Measurements from ENCODE around the gene LRATD1.

DNA sequence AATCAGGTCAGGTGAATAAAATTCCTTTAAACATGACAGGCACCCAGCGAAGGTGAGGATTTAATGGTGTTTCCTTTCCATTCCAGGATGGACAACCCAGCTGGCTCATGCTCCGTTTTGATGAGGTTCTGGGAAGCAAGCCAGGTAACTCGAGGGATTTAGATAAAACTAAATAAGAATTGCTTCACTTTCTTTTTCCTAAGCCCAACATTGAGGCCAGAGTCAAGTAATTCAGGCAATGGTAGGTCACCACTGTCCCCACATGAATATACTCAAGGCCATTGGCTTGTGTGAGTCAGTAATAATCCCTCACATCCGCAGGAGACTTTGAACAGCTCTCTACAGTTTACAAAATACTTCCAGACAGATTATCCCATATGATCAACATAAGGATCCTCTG is 16.2 kb upstream of the LRATD1 start:
- TF ChIP-seq, protein P1, sequence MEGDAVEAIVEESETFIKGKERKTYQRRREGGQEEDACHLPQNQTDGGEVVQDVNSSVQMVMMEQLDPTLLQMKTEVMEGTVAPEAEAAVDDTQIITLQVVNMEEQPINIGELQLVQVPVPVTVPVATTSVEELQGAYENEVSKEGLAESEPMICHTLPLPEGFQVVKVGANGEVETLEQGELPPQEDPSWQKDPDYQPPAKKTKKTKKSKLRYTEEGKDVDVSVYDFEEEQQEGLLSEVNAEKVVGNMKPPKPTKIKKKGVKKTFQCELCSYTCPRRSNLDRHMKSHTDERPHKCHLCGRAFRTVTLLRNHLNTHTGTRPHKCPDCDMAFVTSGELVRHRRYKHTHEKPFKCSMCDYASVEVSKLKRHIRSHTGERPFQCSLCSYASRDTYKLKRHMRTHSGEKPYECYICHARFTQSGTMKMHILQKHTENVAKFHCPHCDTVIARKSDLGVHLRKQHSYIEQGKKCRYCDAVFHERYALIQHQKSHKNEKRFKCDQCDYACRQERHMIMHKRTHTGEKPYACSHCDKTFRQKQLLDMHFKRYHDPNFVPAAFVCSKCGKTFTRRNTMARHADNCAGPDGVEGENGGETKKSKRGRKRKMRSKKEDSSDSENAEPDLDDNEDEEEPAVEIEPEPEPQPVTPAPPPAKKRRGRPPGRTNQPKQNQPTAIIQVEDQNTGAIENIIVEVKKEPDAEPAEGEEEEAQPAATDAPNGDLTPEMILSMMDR (IDR thresholded peaks at IDR 0.05) = no peak
- TF ChIP-seq POLR2AphosphoS5 (IDR thresholded peaks at IDR 0.05) (no peak), POLR2A (IDR thresholded peaks at IDR 0.05) (no peak), EP300 (IDR thresholded peaks at IDR 0.05) (no peak)
